Dedifferentiated amniotic fluid mesenchymal stem cell (primary cell): ENCODE measurements around the gene STOM.

Source experiments
- DNase-seq: peaks from one replicate; pipeline ENCODE4 v3.0.0-alpha.2; 2016; ENCODE audit errors: extremely low spot score

STOM gene

DNA sequence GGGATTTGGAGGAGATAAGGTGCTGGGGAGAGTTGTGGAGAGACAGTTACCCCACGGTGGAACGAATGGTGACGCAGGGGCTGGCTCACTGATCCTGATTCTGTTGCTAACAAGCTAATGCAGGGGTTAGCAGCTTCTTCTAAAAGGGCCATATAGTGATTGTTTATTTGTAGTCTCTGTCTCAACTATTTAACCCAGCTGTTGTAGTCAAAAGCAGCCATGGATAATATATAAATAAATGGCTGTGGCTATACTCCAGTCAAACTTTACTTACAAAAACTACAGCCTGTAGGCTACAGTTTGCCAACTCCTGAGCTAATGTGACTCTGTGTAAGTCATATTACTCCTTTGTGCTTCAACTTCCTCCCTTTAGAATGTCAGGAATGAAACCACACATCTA is 21.8 kb downstream of the STOM start:
- DNase-seq, result no peak

DNA sequence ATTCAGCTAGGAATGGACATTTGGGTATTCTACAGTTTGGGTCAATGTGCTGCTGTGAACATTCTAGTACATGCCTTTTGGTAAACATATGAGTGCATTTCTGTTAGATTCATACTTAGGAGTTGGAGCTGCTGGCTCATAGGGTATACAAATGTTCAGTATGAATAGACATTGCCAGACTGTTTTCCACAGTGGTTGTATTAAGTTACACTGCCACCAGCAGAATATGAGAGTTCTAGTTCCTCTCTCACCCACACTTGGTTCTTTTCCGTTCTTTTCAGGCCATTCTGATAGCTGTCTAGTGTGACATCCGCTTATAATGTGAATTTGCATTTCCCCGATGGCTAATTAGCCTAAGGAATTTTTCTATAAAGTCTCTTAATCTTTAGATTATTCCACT is 25.0 kb downstream of the STOM start:
- DNase-seq, result no peak

GRCh38 chr9:121344184-121344583 is 25.9 kb downstream of the STOM start:
- DNase-seq, result no peak

- DNase-seq, result no peak
Measured at GRCh38 chr9:121340676-121341392, 29.2 kb downstream of the STOM start.

DNA sequence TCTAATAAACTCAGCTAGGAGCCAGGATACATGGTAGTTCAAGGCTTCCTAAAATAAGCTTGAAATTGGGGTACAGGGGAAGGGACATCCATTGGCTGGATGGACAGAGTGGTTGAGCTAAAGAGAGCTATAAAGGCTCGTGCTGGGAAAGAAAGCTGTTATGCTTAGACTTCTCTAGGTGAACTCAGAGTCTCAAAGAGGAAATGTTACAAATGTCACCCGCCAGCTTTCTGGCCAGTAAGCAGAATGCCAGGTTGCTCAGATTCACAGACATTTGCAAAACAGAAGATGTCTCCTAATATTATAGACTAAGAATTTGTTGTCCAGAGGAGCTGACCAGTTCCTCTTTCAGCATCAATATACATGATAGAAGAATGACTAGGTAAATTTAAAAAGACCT is 30.6 kb downstream of the STOM start:
- no peak for DNase-seq

DNA sequence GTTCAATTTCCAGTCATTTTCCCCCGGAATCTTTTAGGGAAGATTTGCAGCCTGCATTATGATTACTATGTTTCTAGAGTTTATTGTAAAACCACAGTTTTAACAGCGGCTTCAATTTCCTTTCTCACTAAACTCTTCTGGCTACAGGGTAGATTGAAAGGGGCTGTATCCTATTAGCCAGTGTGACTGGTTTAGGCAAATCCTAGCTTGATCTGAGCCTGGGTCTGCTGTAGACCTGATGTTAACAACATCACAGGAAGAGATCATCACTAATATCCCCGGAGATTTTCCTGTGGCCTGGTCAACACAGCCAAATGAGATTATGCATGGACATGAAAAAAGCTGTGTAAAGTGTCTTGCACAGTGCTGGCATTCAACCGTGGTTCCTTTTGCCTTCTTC is 33.4 kb downstream of the STOM start:
- no peak for DNase-seq

GRCh38 chr9:121333950-121334773 is 35.9 kb downstream of the STOM start:
- DNase-seq, result no peak

DNA sequence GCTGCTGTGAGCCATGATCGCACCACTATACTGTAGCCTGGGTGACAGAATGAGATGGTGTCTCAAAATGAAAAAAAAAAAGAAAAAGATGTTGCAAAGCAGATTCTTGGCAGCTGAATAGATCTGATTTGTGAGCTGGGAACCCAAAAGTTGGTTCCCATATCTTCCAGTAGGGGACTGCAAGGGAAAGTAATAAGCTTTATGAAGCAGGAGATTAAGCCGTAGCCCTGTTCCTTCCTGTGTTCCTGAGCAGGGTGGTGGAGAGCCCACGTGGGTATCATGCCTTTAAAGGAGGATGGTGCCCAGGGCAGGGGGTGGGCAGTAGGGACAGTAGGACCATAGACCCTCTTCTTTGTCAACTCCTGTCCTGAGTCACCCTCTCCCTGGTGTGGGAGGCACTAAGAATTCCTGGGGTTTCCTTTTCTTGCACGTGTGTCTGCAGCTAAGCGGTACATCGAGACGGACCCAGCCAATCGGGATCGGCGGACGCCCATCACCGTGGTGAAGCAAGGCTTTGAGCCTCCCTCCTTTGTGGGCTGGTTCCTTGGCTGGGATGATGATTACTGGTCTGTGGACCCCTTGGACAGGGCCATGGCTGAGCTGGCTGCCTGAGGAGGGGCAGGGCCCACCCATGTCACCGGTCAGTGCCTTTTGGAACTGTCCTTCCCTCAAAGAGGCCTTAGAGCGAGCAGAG is 37.9 kb downstream of the STOM start:
- DNase-seq, result peak; percentile 60

DNA sequence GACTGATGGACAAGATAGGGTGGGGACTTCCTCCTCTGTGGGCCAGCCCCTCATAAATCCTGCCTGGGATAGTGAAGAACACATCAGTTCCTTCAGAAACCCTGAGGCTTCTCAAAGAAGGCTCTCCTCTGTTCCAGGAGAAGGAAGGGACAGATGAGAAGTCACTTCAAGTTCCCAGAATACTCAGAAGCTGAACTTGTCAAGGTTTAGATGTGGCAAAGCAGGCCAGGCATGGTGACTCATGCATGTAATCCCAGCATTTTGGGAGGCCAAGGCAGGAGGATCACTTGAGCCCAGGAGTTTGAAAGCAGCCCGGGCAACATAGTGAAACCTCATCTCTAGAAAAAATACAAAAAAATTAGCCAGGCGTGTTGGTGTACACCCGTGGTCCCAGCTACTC is 38.5 kb downstream of the STOM start:
- no peak for DNase-seq

DNA sequence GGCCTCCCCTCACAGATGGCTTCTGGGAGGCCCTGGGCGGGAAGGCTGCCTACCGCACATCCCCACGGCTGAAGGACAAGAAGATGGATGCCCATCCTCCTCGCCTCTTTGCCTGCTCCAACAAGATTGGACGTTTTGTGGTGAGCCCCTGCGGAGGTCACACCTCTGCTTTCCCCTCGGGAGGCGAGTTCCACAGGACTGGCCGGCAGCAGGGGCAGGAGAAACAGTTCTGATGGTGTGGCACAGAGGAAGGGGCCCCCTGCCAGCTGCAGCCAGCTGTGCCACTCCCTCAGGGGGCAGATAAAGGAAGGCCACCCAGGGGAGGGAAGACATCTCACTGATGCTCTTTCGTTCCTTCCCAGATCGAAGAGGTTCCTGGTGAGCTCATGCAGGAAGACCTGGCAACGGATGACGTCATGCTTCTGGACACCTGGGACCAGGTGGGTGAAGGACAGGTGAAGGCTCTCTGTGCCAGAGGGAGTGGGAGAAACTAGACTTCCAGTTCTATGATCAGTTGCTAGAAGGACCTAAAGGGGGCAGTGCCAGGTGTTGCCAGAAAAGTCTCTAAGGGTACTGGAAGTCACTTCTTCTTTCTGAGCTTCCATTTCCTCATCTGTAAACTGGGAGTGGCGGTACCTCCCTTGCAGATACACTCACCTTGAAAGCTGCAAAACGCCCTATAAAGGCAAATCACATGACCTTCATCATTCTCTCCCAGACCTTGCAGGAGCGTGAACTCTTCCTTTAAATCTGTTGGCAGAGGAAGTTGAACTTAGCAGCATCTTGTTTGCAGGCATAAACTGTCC is 41.0 kb downstream of the STOM start:
- no peak for DNase-seq

- no peak for DNase-seq
Measured at GRCh38 chr9:121328476-121328875, 41.6 kb downstream of the STOM start.

- DNase-seq, result no peak
Measured at GRCh38 chr9:121326901-121327613, 43.0 kb downstream of the STOM start.

- DNase-seq, result no peak
Measured at GRCh38 chr9:121326130-121326838, 43.8 kb downstream of the STOM start.

DNA sequence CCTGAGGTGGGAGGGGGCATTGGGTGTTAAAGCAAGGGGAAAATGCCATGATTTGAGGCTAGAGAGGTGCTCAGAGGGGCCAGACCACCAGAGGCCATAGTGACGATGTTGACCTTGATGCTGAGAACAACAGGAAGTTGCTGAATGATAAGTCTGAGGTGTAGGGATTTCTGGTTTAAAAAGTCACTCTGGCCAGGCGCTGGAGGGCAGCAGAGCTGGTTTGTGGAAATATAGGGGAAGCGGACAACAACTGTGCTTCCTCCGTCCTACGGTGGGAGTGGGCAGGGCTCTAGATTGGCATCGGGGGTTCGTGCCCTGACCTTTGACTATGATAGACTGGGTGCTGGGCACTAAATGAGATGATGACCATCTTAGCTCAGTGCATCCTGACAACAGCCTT is 44.7 kb downstream of the STOM start:
- DNase-seq, result no peak

GRCh38 chr9:121324755-121325154 is 45.3 kb downstream of the STOM start:
- DNase-seq, result no peak

- no peak for DNase-seq
Measured at GRCh38 chr9:121324316-121324715, 45.7 kb downstream of the STOM start.

DNA sequence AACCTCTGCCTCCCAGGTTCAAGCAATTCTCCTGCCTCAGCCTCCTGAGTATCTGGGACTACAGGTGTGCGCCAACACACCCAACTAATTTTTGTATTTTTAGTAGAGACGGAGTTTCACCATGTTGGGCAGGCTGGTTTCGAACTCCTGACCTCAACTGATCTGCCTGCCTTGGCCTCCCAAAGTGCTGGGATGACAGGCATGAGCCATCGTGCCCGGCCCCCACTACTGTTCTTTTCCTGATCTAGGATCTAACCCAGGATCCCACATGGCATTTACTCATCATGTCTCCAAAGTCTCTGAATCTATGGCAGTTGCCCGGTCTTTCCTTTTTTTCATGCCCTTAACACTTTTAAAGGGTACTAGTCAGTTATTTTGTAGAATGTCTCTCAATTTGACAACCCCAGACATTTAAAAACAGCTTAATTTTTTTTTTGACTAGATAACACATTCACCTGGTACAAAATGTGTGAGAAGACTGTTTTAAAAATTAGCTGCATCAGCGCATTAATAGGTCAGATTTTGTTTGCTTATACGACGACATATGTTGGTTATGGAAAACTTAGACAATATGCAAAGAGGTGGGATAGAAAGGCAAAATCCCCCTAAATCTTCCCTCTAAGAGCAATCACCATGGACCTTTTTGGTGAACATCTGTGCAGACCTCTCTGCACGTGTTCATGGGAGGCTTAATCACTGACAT is 46.5 kb downstream of the STOM start:
- DNase-seq, result no peak

- no peak for DNase-seq
Measured at GRCh38 chr9:121322737-121323448, 47.2 kb downstream of the STOM start.

- peak; percentile 86 for DNase-seq
Measured at GRCh38 chr9:121322037-121322736, 47.9 kb downstream of the STOM start.
